Activated CD8-positive, alpha-beta memory T cell treated with anti-CD3 and anti-CD28 coated beads for 1 hour (primary cell): ENCODE results near the gene IGF2BP1.
"Not testable (repeated sequence)": the region's sequence is repeated elsewhere in the genome, so short reads cannot be mapped to it uniquely, and the experiment has no call there.

Experiments
- DNase-seq, 2 donors: peaks; one replicate each; pipeline ENCODE4 v3.0.0-alpha.2; 2020; ENCODE audit warnings: low read depth in 1 of 2; ENCODE audit errors: extremely low read depth in 1 of 2

The IGF2BP1 gene

GRCh38 chr17:49018116-49018612 is 21.0 kb downstream of the IGF2BP1 start:
- DNase-seq = no peak

- DNase-seq = no peak
Observed at GRCh38 chr17:49018748-49019147, 21.6 kb downstream of the IGF2BP1 start.

GRCh38 chr17:49020609-49021008 is 23.4 kb downstream of the IGF2BP1 start:
- DNase-seq = no peak

- DNase-seq = no peak
Observed at GRCh38 chr17:49021095-49021767, 24.0 kb downstream of the IGF2BP1 start.

GRCh38 chr17:49021768-49022103 is 24.6 kb downstream of the IGF2BP1 start:
- DNase-seq = no peak

- no peak for DNase-seq
Observed at GRCh38 chr17:49022391-49022941, 25.3 kb downstream of the IGF2BP1 start.

GRCh38 chr17:49024523-49024922 is 27.3 kb downstream of the IGF2BP1 start:
- no peak for DNase-seq

GRCh38 chr17:49026447-49026846 is 29.3 kb downstream of the IGF2BP1 start:
- DNase-seq = not testable (repeated sequence)

GRCh38 chr17:49028271-49028670 is 31.1 kb downstream of the IGF2BP1 start:
- no peak for DNase-seq

- no peak for DNase-seq
Observed at GRCh38 chr17:49029801-49030200, 32.6 kb downstream of the IGF2BP1 start.

- peak in 1 of 2 donors; percentile 6 for DNase-seq
Observed at GRCh38 chr17:49031965-49032928, 35.1 kb downstream of the IGF2BP1 start.

- no peak for DNase-seq
Observed at GRCh38 chr17:49035470-49036269, 38.5 kb downstream of the IGF2BP1 start.

- no peak for DNase-seq
Observed at GRCh38 chr17:49036270-49036626, 39.1 kb downstream of the IGF2BP1 start.

- no peak for DNase-seq
Observed at GRCh38 chr17:49038138-49038537, 41.0 kb downstream of the IGF2BP1 start.

- DNase-seq = no peak
Observed at GRCh38 chr17:49038544-49038943, 41.4 kb downstream of the IGF2BP1 start.

GRCh38 chr17:49039518-49039917 is 42.3 kb downstream of the IGF2BP1 start:
- not testable (repeated sequence) for DNase-seq

- no peak for DNase-seq
Observed at GRCh38 chr17:49041527-49041926, 44.3 kb downstream of the IGF2BP1 start.

- no peak for DNase-seq
Observed at GRCh38 chr17:49045376-49045775, 48.2 kb downstream of the IGF2BP1 start.

GRCh38 chr17:49046912-49047311 is 49.7 kb downstream of the IGF2BP1 start:
- DNase-seq = no peak

GRCh38 chr17:49049265-49049664 is 52.1 kb downstream of the IGF2BP1 start:
- DNase-seq = no peak

- no peak for DNase-seq
Observed at GRCh38 chr17:49050611-49051010, 53.4 kb downstream of the IGF2BP1 start.
